ENCODE results near the gene PBX3.

DNA sequence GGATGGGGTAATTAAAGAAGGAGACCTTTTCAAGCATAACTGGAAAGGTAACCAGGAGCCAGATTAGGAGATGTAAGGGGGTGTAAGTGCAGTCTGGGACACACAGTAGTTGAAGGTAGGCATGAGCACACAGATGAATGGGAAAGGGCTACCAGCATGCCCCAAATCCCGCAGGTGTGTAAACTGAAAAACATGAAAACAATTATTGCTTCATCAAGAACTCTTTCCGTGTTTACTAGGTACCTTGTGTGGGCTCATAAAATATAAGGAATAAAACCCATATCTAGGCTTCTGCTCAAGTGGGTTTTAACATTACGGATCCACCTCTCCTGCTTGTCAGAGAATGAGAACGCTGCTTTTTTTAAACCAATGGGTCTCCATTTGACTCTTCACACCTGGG lies 41.3 kb upstream of the PBX3 start:
- TF ChIP-seq CTCF (IDR thresholded peaks at IDR 0.05): no peak
- no peak for TF ChIP-seq POLR2A (IDR thresholded peaks at IDR 0.05)
